ENCODE measurements around the gene IGLL1.
"Not testable (repeated sequence)": the region's sequence is repeated elsewhere in the genome, so short reads cannot be mapped to it uniquely, and the experiment has no call there.

Gene IGLL1

GRCh38 chr22:23579870-23580575 is at the start of gene IGLL1:
Gene IGLL1, minus strand, starts transcription at chr22:23580290. Its CDS starts 100 bp downstream, at chr22:23580190.
- Mint-ChIP-seq H3K9me3 (no peaks in the 10 kb centered on the region), H3K36me3 (no peaks in the 10 kb centered on the region), H3K4me1 (no peaks in the 10 kb centered on the region), H3K27ac (no peak within 1 kb of the TSS), H3K4me3 (no peak within 1 kb of the TSS)
- DNase-seq (ENCODE audit: low spot score in 2 of 2) = no peak
- no peak for ATAC-seq

GRCh38 chr22:23628056-23628743 is 48.1 kb upstream of the IGLL1 start:
- H3K4me3 Mint-ChIP-seq, H3K27ac Mint-ChIP-seq, H3K36me3 Mint-ChIP-seq: not testable (repeated sequence)

GRCh38 chr22:23627401-23628055 is 47.4 kb upstream of the IGLL1 start:
- peak; percentile 86 for ATAC-seq
- not testable (repeated sequence) for H3K9me3 Mint-ChIP-seq, H3K36me3 Mint-ChIP-seq, H3K4me3 Mint-ChIP-seq, H3K27ac Mint-ChIP-seq
- peaks cover 14% of the 10 kb centered on the region for H3K4me1 Mint-ChIP-seq
- DNase-seq (ENCODE audit: low spot score in 2 of 2) = peak; percentile 14 to 65

More at GRCh38 chr22:23628056-23628743, 48.1 kb upstream of the IGLL1 start:
- not testable (repeated sequence) for DNase-seq (ENCODE audit: low spot score in 2 of 2); H3K9me3 Mint-ChIP-seq; ATAC-seq
- peaks cover 15% of the 10 kb centered on the region for H3K4me1 Mint-ChIP-seq

- DNase-seq (ENCODE audit: low spot score in 2 of 2) = no peak
- Mint-ChIP-seq H3K9me3 (no peaks in the 10 kb centered on the region), H3K4me3 (no peak overlapping the region), H3K27ac (no peak overlapping the region), H3K4me1 (peaks cover 6% of the 10 kb centered on the region), H3K36me3 (no peaks in the 10 kb centered on the region)
- no peak for ATAC-seq
These were observed 46.3 kb upstream of the IGLL1 start for GRCh38 chr22:23626286-23626975.

GRCh38 chr22:23622634-23623033 is 42.5 kb upstream of the IGLL1 start:
- DNase-seq (ENCODE audit: low spot score in 2 of 2) (no peak), ATAC-seq (no peak)
- H3K36me3 Mint-ChIP-seq = no peaks in the 10 kb centered on the region
- H3K4me3 Mint-ChIP-seq = no peak overlapping the region
- H3K27ac Mint-ChIP-seq = no peak overlapping the region
- H3K9me3 Mint-ChIP-seq = no peaks in the 10 kb centered on the region
- H3K4me1 Mint-ChIP-seq = peaks cover 5% of the 10 kb centered on the region

- H3K27ac Mint-ChIP-seq; H3K4me1 Mint-ChIP-seq; H3K9me3 Mint-ChIP-seq; ATAC-seq; DNase-seq (ENCODE audit: low spot score in 2 of 2); H3K36me3 Mint-ChIP-seq; H3K4me3 Mint-ChIP-seq: not testable (repeated sequence)
These were observed 41.8 kb upstream of the IGLL1 start for GRCh38 chr22:23621916-23622315.

- Mint-ChIP-seq H3K9me3 (no peaks in the 10 kb centered on the region), H3K4me3 (no peak overlapping the region), H3K4me1 (no peaks in the 10 kb centered on the region), H3K36me3 (no peaks in the 10 kb centered on the region), H3K27ac (no peak overlapping the region)
- no peak for ATAC-seq
- DNase-seq (ENCODE audit: low spot score in 2 of 2) = no peak
These were observed 41.1 kb upstream of the IGLL1 start for GRCh38 chr22:23621082-23621780.

- H3K27ac Mint-ChIP-seq = no peak overlapping the region
- ATAC-seq = peak; percentile 61
- no peaks in the 10 kb centered on the region for H3K36me3 Mint-ChIP-seq
These were observed 33.3 kb upstream of the IGLL1 start for GRCh38 chr22:23613193-23613972.

GRCh38 chr22:23609983-23610781 is 30.1 kb upstream of the IGLL1 start:
- H3K36me3 Mint-ChIP-seq = no peaks in the 10 kb centered on the region
- H3K9me3 Mint-ChIP-seq = no peaks in the 10 kb centered on the region
- ATAC-seq (peak; percentile 39), DNase-seq (ENCODE audit: low spot score in 2 of 2) (no peak)
- H3K4me3 Mint-ChIP-seq = no peak overlapping the region
- peaks cover 20% of the 10 kb centered on the region for H3K4me1 Mint-ChIP-seq
- peak overlapping the region; percentile 23 for H3K27ac Mint-ChIP-seq

More at GRCh38 chr22:23613193-23613972, 33.3 kb upstream of the IGLL1 start:
- peaks cover 20% of the 10 kb centered on the region for H3K4me1 Mint-ChIP-seq
- H3K4me3 Mint-ChIP-seq = no peak overlapping the region
- DNase-seq (ENCODE audit: low spot score in 2 of 2) = no peak
- H3K9me3 Mint-ChIP-seq = no peaks in the 10 kb centered on the region

- H3K4me3 Mint-ChIP-seq = no peak overlapping the region
- peaks cover 20% of the 10 kb centered on the region for H3K4me1 Mint-ChIP-seq
- no peaks in the 10 kb centered on the region for H3K36me3 Mint-ChIP-seq
- no peak overlapping the region for H3K27ac Mint-ChIP-seq
- ATAC-seq (no peak), DNase-seq (ENCODE audit: low spot score in 2 of 2) (no peak)
- no peaks in the 10 kb centered on the region for H3K9me3 Mint-ChIP-seq
These were observed 28.5 kb upstream of the IGLL1 start for GRCh38 chr22:23608583-23608982.

- DNase-seq (ENCODE audit: low spot score in 2 of 2) (no peak), ATAC-seq (no peak)
- no peak overlapping the region for H3K27ac Mint-ChIP-seq
- H3K4me1 Mint-ChIP-seq = peaks cover 14% of the 10 kb centered on the region
- no peaks in the 10 kb centered on the region for H3K36me3 Mint-ChIP-seq
- no peaks in the 10 kb centered on the region for H3K9me3 Mint-ChIP-seq
- H3K4me3 Mint-ChIP-seq = no peak overlapping the region
These were observed 26.4 kb upstream of the IGLL1 start for GRCh38 chr22:23606204-23607131.

GRCh38 chr22:23604939-23605712 is 25.0 kb upstream of the IGLL1 start:
- Mint-ChIP-seq H3K9me3 (no peaks in the 10 kb centered on the region), H3K4me3 (no peak overlapping the region), H3K27ac (no peak overlapping the region), H3K36me3 (no peaks in the 10 kb centered on the region), H3K4me1 (peaks cover 6% of the 10 kb centered on the region)
- ATAC-seq (no peak), DNase-seq (ENCODE audit: low spot score in 2 of 2) (no peak)
